ENCODE measurements around the gene SLCO4A1.

Gene SLCO4A1

DNA sequence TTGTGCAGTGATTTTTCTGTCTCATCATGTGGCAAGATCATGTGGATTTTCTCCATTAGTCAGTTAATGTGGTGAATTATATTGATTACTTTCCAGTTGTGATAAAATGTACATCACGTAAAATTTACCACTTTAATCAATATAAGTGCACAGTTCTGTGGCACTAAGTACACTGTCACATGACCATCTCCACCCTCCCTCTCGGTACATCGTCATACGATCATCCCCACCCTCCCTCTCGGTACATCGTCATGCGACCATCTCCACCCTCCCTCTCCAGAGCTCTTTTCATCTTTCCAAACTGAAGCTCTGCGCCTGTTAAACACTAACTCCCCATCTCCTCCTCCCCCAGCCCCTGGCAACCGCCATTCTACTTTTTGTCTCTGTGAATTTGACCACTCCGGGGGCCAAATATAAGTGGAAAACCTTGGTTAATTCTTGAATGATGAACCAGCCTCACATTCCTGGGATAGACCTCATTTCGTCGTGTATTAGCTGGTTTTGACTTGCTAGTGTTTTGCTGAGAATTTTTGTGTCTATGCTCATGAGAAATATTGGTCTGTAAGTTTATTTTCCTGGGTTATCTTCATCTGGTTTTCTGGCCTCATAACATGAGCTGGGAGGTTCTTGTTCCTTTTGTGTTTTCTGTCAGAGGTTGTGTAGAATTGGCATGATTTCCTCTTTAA lies 77.1 kb downstream of the SLCO4A1 start:
- Histone ChIP-seq H3K9me3 (ENCODE audit: control insufficient read depth, low read length) (no peaks in the 10 kb centered on the region), H3K4me1 (ENCODE audit: control insufficient read depth, insufficient read depth, low read length) (no peaks in the 10 kb centered on the region), H3K9ac (ENCODE audit: low read length) (no peak overlapping the region), H3K4me3 (ENCODE audit: low read length) (no peak overlapping the region), H3K36me3 (ENCODE audit: control insufficient read depth, insufficient read depth, low read length) (no peaks in the 10 kb centered on the region), H3K27me3 (ENCODE audit: control insufficient read depth, insufficient read depth, low read length) (peaks cover 25% of the 10 kb centered on the region)
